Progenitor cell of endocrine pancreas (in vitro differentiated cells): Measurements from ENCODE around the gene B9D1. TPM values are rescaled to one million over a fixed set of nuclear protein-coding genes. Genes with fewer than 3 reads are reported as not detected.

Source experiments
- DNase-seq: peaks from one replicate; pipeline ENCODE4 v3.0.0; 2021; ENCODE audit warnings: low spot score; ENCODE audit not compliant: unreplicated experiment
- H3K27ac Mint-ChIP-seq: 2 replicates; pipeline ENCODE4 v1.8.0; 2021; ENCODE audit warnings: mild to moderate bottlenecking, moderate library complexity, mixed read lengths
- H3K27me3 Mint-ChIP-seq: 2 replicates; pipeline ENCODE4 v1.8.0; 2021; ENCODE audit warnings: mixed read lengths
- H3K36me3 Mint-ChIP-seq: 2 replicates; pipeline ENCODE4 v1.8.0; 2022; ENCODE audit warnings: mixed read lengths; ENCODE audit not compliant: insufficient read depth
- H3K4me1 Mint-ChIP-seq: 2 replicates; pipeline ENCODE4 v1.8.0; 2021; ENCODE audit warnings: low read depth, mixed read lengths
- H3K4me3 Mint-ChIP-seq: 2 replicates; pipeline ENCODE4 v1.8.0; 2021; ENCODE audit warnings: low read depth, mild to moderate bottlenecking, moderate library complexity, mixed read lengths
- H3K9me3 Mint-ChIP-seq: 2 replicates; pipeline ENCODE4 v1.8.0; 2021; ENCODE audit warnings: low read depth, mixed read lengths
- CTCF ChIP-seq: fragments of 200-600 bp; sonication (generic); IDR thresholded peaks from one replicate; pipeline ENCODE4 v1.5.0; 2021; ENCODE audit warnings: antibody characterized with exemption, mild to moderate bottlenecking; ENCODE audit not compliant: unreplicated experiment
- total RNA-seq: library from RNA; stranded (reverse); gene quantifications from 2 replicates; pipeline ENCODE4 v1.2.1, GENCODE V29; 2021

B9D1 gene
- total RNA-seq, 1 donor from 2014 or later: 27.3 TPM

GRCh38 chr17:19330271-19330670 lies 32.3 kb downstream of the B9D1 start:
- Mint-ChIP-seq H3K4me1 (no peaks in the 10 kb centered on the region), H3K27ac (peak overlapping the region; percentile 13), H3K27me3 (no peaks in the 10 kb centered on the region), H3K9me3 (peaks cover 6% of the 10 kb centered on the region), H3K36me3 (peaks cover 19% of the 10 kb centered on the region), H3K4me3 (no peak overlapping the region)
- DNase-seq: no peak
- no peak for TF ChIP-seq CTCF

- Mint-ChIP-seq H3K4me1 (no peaks in the 10 kb centered on the region), H3K27me3 (no peaks in the 10 kb centered on the region), H3K36me3 (peaks cover 23% of the 10 kb centered on the region), H3K27ac (no peak overlapping the region), H3K9me3 (peaks cover 10% of the 10 kb centered on the region), H3K4me3 (no peak overlapping the region)
- no peak for TF ChIP-seq CTCF
- DNase-seq: no peak
Measured at GRCh38 chr17:19329839-19330238, 32.7 kb downstream of the B9D1 start.

DNA sequence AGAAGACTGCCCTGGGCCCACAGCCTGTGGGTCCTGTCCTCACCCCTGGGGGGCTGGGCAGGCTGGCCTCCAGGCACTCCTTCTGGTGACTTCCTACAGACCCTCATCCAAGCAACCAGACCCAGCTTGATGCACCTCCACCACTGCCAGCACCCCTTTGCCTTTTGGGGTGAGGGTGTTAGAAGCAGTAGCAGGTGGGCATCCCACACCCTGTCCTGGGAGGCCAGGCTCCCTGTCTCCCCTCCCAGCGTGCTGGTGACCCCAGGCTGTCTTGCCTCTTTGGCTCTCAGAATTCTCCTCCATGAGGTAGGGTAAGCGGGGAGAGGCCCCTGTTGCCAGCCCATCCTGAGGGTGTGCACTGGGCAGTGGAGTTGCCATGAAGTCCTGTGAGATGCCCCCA lies 33.4 kb downstream of the B9D1 start:
- Mint-ChIP-seq H3K9me3 (peaks cover 13% of the 10 kb centered on the region), H3K4me3 (no peak overlapping the region), H3K27me3 (no peaks in the 10 kb centered on the region), H3K27ac (no peak overlapping the region), H3K4me1 (no peaks in the 10 kb centered on the region), H3K36me3 (peaks cover 27% of the 10 kb centered on the region)
- no peak for TF ChIP-seq CTCF
- no peak for DNase-seq

- no peak for TF ChIP-seq CTCF
- DNase-seq: no peak
- Mint-ChIP-seq H3K36me3 (peaks cover 30% of the 10 kb centered on the region), H3K4me1 (no peaks in the 10 kb centered on the region), H3K4me3 (no peak overlapping the region), H3K27me3 (no peaks in the 10 kb centered on the region), H3K27ac (no peak overlapping the region), H3K9me3 (peaks cover 16% of the 10 kb centered on the region)
Measured at GRCh38 chr17:19328441-19329061, 34.0 kb downstream of the B9D1 start.

- no peak for TF ChIP-seq CTCF
- Mint-ChIP-seq H3K27me3 (no peaks in the 10 kb centered on the region), H3K4me3 (no peak overlapping the region), H3K36me3 (peaks cover 36% of the 10 kb centered on the region), H3K4me1 (no peaks in the 10 kb centered on the region), H3K9me3 (peaks cover 16% of the 10 kb centered on the region), H3K27ac (no peak overlapping the region)
- no peak for DNase-seq
Measured at GRCh38 chr17:19327031-19327783, 35.3 kb downstream of the B9D1 start.
